ENCODE results near the gene SH3PXD2A. TPM values are rescaled to one million over a fixed set of nuclear protein-coding genes. Genes with fewer than 3 reads are reported as not detected.

SH3PXD2A gene
- total and polyA plus RNA-seq, 9 of the 15 experiments (the other 6 are each of a cell fraction or from before 2014, with no cell fraction given): 0.41 to 9.3 (median 2.5) TPM

GRCh38 chr10:103725242-103725641 is 130.1 kb downstream of the SH3PXD2A start:
- Histone ChIP-seq H3K79me2 (ENCODE audit: control insufficient read depth, insufficient read depth, low read length) (no peaks in the 10 kb centered on the region), H3K9ac (ENCODE audit: insufficient read depth in 1 of 2, low read depth in 2 of 2, low read length in 2 of 2) (no peak overlapping the region), H3K4me1 (replicated peaks in 1 of 2; ENCODE audit: control insufficient read depth in 2 of 2, insufficient read depth in 2 of 2, low read length in 2 of 2) (peaks cover 0 to 5% of the 10 kb centered on the region in 2 experiments; a peak in 1 of 5 replicates), H3K4me2 (ENCODE audit: insufficient read depth, low read length) (no peak overlapping the region), H3K9me1 (ENCODE audit: control insufficient read depth, insufficient read depth, low read length) (no peaks in the 10 kb centered on the region), H3K27me3 (ENCODE audit: control insufficient read depth in 2 of 2, insufficient read depth in 2 of 2, low read length in 2 of 2) (peaks cover 14 to 59% of the 10 kb centered on the region in 2 experiments), H4K20me1 (replicated peaks; ENCODE audit: control insufficient read depth, insufficient read depth, low read length) (no peaks in the 10 kb centered on the region), H2AFZ (ENCODE audit: low read depth, low read length) (no peak overlapping the region), H3K36me3 (ENCODE audit: control insufficient read depth, insufficient read depth, low read length) (no peaks in the 10 kb centered on the region), H3K9me3 (replicated peaks; ENCODE audit: control insufficient read depth, insufficient read depth, low read depth, low read length) (no peaks in the 10 kb centered on the region), H3K4me3 (no peak overlapping the region), H3K27ac (ENCODE audit: extremely low read depth, low read depth, low read length) (no peak overlapping the region)
- CTCF ChIA-PET (ENCODE audit: low intra/inter-chr PET ratio): no interaction called here
- BruUV-seq (replicated peaks): no TSS peak
- DNase-seq (ENCODE audit: extremely low read depth in 1 of 4, low spot score in 3 of 4): no peak
- no peak for FAIRE-seq
- TF ChIP-seq BRCA1 (IDR thresholded peaks at IDR 0.05) (no peak), BRCA1 (CRISPR knock-in tag; IDR thresholded peaks at IDR 0.05) (no peak), DACH1 (IDR thresholded peaks at IDR 0.05; ENCODE audit: partially characterized antibody) (no peak), JUN (IDR thresholded peaks at IDR 0.05; ENCODE audit: borderline replicate concordance, low read depth, low read length) (no peak), JUN (CRISPR knock-in tag; IDR thresholded peaks at IDR 0.05; ENCODE audit: borderline replicate concordance) (no peak), FUS (optimal IDR thresholded peaks at IDR 0.05; ENCODE audit: low read depth, low read length) (no peak), CHD1 (IDR thresholded peaks at IDR 0.05; ENCODE audit: low read length) (no peak), CBX3 (IDR thresholded peaks at IDR 0.05; ENCODE audit: borderline replicate concordance in 1 of 2, low read length in 2 of 2) (no peak), RBM34 (IDR thresholded peaks at IDR 0.05; ENCODE audit: borderline replicate concordance, insufficient read depth, low read length) (no peak), IRF9 (tag; IDR thresholded peaks at IDR 0.05) (no peak), TGIF2 (CRISPR knock-in tag; IDR thresholded peaks at IDR 0.05) (no peak), SAFB2 (IDR thresholded peaks at IDR 0.05; ENCODE audit: borderline replicate concordance, low read depth, low read length, severe bottlenecking) (no peak), CUX1 (CRISPR knock-in tag; IDR thresholded peaks at IDR 0.05) (no peak)
- 7% methylated on average over 3 of the region's 5 CpGs for WGBS (ENCODE audit: insufficient coverage, low coverage, missing lambda C conversion rate)
- ATAC-seq: no peak
- intact Hi-C loops (cut with micrococcal nuclease) (no loop called here), in situ Hi-C loops (cut with MboI) (no loop called here)
- POLR2A ChIA-PET: no interaction called here

All from K562 (cell line).